Ishikawa (cell line): ENCODE results near the gene ALPP.

ENCODE experiments used
- CEBPB ChIP-seq: IDR thresholded peaks from 2 replicates; pipeline ENCODE4 v1.6.1; 2012
- CREB1 ChIP-seq: IDR thresholded peaks from 2 replicates; pipeline ENCODE4 v1.6.1; 2012; ENCODE audit warnings: low read depth
- EGR1 ChIP-seq: IDR thresholded peaks from 2 replicates; pipeline ENCODE4 v1.6.1; 2012
- EP300 ChIP-seq: IDR thresholded peaks from 2 replicates; pipeline ENCODE4 v1.6.1; 2012; ENCODE audit warnings: borderline replicate concordance
- FOXM1 ChIP-seq: IDR thresholded peaks from 2 replicates; pipeline ENCODE4 v1.6.1; 2012; ENCODE audit warnings: low read depth, borderline replicate concordance
- NFIC ChIP-seq: IDR thresholded peaks from 2 replicates; pipeline ENCODE4 v1.6.1; 2012
- RAD21 ChIP-seq: IDR thresholded peaks from 2 replicates; pipeline ENCODE4 v1.6.1; 2012; ENCODE audit warnings: low read depth
- TAF1 ChIP-seq: IDR thresholded peaks from 2 replicates; pipeline ENCODE4 v1.6.1; 2012; ENCODE audit warnings: low read depth, mild to moderate bottlenecking
- TCF12 ChIP-seq: IDR thresholded peaks from 2 replicates; pipeline ENCODE4 v1.6.1; 2012; ENCODE audit warnings: low read depth
- TEAD4 ChIP-seq: IDR thresholded peaks from 2 replicates; pipeline ENCODE4 v1.6.1; 2012
- YY1 ChIP-seq: IDR thresholded peaks from 2 replicates; pipeline ENCODE4 v1.6.1; 2012; ENCODE audit warnings: low read depth
- ZBTB7A ChIP-seq: IDR thresholded peaks from 2 replicates; pipeline ENCODE4 v1.6.1; 2012; ENCODE audit warnings: low read depth
- TF ChIP-seq, protein P1 (sequence below): IDR thresholded peaks from 2 replicates; pipeline ENCODE4 v1.6.1; 2012
- TF ChIP-seq, protein P2 (sequence below): IDR thresholded peaks from 2 replicates; pipeline ENCODE4 v1.6.1; 2012; ENCODE audit warnings: low read depth, mild to moderate bottlenecking
- TF ChIP-seq, protein P3 (sequence below): IDR thresholded peaks from 2 replicates; pipeline ENCODE4 v1.6.1; 2012

The ALPP gene

DNA sequence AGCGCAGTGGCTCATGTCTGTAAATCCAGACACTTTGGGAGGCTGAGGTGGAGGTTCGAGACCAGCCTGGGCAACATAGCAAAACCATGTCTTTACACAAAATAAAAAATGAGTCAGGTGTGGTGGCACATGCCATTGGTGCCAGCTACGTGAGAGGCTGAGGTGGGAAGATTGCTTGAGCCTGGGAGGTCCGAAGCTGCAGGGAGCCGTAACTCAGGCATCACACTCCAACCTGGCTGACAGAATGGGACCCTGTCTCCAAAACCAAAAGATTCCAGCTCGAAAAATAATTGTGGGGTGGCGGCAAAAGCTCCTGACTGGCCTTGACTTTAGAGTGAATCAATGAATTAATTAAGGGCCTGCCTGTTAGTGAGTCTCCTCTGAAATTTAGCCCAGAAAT, 1.2 kb upstream of the ALPP start:
- no peak for TF ChIP-seq RAD21
- no peak for TF ChIP-seq NFIC
- no peak for TF ChIP-seq FOXM1
- TF ChIP-seq EP300: no peak
- no peak for TF ChIP-seq CEBPB
- no peak for TF ChIP-seq CREB1
- TF ChIP-seq, protein P1, sequence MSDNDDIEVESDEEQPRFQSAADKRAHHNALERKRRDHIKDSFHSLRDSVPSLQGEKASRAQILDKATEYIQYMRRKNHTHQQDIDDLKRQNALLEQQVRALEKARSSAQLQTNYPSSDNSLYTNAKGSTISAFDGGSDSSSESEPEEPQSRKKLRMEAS: no peak
- TF ChIP-seq, protein P2, sequence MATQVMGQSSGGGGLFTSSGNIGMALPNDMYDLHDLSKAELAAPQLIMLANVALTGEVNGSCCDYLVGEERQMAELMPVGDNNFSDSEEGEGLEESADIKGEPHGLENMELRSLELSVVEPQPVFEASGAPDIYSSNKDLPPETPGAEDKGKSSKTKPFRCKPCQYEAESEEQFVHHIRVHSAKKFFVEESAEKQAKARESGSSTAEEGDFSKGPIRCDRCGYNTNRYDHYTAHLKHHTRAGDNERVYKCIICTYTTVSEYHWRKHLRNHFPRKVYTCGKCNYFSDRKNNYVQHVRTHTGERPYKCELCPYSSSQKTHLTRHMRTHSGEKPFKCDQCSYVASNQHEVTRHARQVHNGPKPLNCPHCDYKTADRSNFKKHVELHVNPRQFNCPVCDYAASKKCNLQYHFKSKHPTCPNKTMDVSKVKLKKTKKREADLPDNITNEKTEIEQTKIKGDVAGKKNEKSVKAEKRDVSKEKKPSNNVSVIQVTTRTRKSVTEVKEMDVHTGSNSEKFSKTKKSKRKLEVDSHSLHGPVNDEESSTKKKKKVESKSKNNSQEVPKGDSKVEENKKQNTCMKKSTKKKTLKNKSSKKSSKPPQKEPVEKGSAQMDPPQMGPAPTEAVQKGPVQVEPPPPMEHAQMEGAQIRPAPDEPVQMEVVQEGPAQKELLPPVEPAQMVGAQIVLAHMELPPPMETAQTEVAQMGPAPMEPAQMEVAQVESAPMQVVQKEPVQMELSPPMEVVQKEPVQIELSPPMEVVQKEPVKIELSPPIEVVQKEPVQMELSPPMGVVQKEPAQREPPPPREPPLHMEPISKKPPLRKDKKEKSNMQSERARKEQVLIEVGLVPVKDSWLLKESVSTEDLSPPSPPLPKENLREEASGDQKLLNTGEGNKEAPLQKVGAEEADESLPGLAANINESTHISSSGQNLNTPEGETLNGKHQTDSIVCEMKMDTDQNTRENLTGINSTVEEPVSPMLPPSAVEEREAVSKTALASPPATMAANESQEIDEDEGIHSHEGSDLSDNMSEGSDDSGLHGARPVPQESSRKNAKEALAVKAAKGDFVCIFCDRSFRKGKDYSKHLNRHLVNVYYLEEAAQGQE: no peak
- no peak for TF ChIP-seq ZBTB7A
- TF ChIP-seq TEAD4: no peak
- no peak for TF ChIP-seq YY1
- TF ChIP-seq EGR1: no peak

DNA sequence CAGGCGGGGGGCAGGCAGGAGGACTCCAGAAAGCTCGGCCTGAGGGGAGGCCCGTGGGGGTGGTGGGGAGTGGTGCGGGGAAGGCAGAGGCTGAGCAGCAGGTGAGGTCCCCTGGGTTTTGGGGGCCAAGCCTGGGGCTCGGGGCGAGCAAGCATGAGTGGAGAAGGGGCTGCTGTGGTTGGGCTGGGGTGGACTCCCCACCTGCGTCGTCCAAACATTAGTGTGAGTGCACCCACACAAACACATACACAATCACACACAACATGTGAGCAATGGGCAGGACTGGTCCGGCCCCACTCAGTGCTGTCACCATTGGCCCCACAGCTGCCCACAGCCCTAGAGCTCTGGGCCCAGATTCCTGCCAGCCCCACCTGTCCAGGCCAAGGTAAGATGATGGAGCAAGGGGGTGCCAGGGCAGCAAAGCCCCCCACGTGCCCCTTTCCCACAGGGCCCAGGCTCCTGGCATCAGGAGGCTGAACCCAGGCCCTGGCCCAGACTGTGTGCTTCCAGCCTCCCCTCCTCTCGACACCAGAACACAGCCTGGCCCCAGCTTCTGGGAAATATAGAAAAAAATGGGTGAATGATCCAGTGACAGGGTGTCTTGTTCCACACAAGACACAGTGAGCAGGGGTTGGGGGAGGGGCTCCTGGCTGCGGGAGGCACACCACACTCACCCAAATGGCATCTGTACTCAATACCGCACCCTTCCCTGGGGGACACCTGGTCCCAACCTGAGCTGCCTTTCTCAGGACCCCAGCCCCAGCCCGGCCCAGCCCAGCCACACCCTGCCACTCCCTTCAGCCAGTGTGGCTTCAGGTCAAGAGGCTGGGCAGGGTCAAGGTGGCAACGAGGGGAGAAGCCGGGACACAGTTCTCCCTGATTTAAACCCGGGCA, 463 bp upstream of the ALPP start:
- TF ChIP-seq EGR1 (no peak), NFIC (no peak), CREB1 (no peak), YY1 (no peak)

DNA sequence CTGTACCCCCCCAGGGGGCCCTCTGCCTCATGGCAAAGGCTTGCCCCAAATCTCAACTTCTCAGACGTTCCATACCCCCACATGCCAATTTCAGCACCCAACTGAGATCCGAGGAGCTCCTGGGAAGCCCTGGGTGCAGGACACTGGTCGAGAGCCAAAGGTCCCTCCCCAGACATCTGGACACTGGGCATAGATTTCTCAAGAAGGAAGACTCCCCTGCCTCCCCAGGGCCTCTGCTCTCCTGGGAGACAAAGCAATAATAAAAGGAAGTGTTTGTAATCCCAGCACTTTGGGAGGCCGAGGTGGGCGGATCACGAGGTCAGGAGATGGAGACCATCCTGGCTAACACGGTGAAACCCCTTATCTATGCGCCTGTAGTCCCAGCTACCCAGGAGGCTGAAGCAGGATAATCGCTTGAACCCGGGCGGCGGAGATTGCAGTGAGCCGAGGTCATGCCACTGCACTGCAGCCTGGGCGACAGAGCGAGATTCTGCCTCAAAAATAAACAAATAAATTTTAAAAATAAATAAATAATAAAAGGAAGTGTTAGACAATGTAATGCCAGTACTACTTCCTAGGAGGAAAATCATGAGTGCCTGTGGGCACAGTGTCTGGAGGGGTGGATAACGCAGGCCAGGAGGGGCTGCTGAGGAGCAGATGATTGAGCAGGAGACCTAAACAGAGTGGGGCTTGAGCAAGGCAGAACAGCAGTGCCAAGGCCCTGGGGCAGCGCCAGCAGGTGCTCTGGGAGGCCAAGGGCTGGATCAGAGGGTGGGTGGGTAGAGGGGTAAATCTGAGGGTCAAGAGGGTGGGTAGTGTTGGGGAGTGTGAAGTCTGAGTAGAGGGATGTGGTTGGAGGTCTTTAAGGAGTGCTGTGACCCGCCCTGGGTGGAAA, 4.0 kb downstream of the ALPP start:
- TF ChIP-seq FOXM1 (no peak), EGR1 (no peak), CREB1 (no peak), ZBTB7A (no peak), TAF1 (no peak), RAD21 (no peak)
- TF ChIP-seq, protein P1: no peak
- TF ChIP-seq, protein P2: no peak
- TF ChIP-seq, protein P3, sequence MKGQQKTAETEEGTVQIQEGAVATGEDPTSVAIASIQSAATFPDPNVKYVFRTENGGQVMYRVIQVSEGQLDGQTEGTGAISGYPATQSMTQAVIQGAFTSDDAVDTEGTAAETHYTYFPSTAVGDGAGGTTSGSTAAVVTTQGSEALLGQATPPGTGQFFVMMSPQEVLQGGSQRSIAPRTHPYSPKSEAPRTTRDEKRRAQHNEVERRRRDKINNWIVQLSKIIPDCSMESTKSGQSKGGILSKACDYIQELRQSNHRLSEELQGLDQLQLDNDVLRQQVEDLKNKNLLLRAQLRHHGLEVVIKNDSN: no peak

DNA sequence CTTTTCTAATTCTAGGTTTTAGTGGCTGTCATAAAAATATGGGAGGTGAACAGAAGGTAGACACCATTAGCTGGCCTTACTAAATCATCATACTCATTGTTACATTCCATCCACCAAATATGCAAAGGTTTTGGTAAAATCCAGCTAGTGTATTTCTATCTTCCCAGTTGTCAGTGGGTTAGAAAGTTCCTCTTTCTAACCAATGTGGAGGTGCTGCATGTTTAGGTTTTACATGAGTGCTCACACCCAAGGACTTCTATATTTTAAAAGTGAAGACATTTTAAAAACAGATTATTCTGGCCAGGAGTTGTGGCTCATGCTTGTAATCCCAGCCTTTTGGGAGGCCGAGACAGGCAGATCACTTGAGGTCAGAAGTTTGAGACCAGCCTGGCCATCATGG, 5.9 kb downstream of the ALPP start:
- TF ChIP-seq EGR1 (no peak), FOXM1 (no peak), RAD21 (no peak), TEAD4 (no peak), TAF1 (no peak), EP300 (no peak), CEBPB (no peak), ZBTB7A (no peak), TCF12 (no peak)
- TF ChIP-seq, protein P1: no peak
- TF ChIP-seq, protein P2: no peak
